GM12872 (cell line): Measurements from ENCODE around the gene EZH2.

Experiments used
- CTCF ChIP-seq: IDR thresholded peaks from 3 replicates; pipeline ENCODE4 v1.5.1; 2011; ENCODE audit warnings: low read depth, mild to moderate bottlenecking, low read length, moderate library complexity; ENCODE audit not compliant: insufficient read depth

EZH2 gene

GRCh38 chr7:148921189-148921588, 37.1 kb upstream of the EZH2 start:
- no peak for TF ChIP-seq CTCF

- TF ChIP-seq CTCF, result no peak
Measured at GRCh38 chr7:148919859-148920258, 35.8 kb upstream of the EZH2 start.

DNA sequence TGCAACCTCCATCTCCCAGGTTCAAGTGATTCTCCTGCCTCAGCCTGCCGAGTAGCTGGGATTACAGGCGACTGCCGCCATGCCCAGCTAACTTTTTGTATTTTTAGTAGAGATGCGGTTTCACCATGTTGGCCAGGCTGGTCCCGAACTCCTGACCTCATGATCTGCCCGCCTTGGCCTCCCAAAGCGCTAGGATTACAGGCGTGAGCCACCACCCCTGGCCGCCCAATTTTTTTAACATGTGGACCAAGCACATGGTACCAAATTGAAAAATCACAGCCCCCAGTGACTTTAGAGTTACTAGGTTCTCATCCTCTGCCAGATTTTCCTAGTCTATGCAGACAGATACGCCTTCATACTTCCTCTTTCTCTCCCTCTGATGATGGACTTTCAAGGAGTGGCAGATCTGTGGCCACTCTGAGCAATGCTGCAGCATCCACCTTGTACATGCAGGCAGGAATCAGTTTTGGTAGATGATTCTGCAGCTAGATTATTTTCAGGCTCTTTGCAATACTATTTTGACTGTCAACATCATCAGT, 34.0 kb upstream of the EZH2 start:
- TF ChIP-seq CTCF, result no peak

DNA sequence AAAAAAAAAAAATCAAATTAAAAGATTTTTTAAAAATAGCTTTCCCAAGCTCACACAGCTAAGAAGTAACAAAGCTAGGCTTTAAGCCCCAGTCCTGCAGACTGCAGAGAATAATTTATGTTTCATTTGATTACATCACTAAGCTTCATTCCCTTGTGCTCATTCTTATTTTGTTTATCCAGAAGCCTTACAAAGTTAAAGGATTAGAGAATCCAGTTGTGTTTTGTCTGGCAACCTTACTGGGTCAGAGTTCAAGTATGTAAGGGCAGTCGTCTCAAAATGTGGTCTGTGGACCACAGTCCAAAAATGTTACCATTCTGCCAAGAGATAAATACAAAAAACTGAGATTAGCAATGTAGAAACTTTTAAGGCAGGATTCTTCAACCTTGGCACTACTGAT, 32.1 kb upstream of the EZH2 start:
- TF ChIP-seq CTCF, result no peak

DNA sequence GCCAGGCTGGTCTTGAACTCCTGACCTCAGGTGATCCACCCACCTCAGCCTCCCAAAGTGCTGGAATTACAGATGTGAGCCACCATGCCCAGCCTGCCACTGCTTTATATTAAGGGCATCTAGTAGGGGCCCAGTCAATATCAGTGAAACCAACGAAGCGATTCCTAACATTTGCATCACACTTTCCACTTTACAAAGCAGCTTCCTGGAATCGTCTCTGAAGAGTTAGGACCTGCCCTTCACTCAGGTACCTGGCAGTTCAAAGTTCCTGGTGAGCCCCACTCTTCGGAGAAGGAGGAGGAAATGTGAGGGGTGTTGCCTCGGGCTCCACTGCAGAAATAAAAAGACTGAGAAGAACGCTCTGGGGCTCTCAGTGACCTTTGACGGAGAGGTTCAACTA, 31.1 kb upstream of the EZH2 start:
- TF ChIP-seq CTCF, result no peak

DNA sequence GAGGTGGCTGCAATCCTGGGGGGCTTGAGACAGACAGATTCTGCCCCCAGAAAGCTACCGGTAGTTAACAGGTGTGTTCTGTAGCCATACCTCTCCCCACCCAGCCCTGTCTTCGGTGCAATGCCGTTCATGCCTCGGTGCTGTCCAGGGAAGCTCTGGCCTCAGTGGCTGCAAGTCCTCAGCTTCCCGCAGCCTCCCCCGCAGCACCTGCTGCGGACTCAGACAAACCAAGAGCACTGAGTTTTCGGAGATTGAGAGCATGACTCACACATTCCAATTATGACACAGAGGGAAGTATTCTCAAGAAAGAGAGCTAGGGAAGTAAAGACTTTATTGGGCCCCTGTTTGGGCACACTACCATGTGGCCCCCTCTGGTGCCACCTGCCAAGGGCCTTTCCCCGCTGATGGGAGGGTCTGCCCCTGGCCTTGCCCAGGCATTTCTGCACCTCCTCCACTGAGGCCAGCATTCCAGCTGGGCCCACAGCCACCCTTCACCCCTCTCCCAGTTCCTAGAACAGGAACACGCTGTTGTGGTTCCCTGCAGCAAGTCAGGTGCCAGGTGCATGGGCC, 30.2 kb upstream of the EZH2 start:
- no peak for TF ChIP-seq CTCF

GRCh38 chr7:148912758-148913541, 28.9 kb upstream of the EZH2 start:
- no peak for TF ChIP-seq CTCF
